ENCODE measurements around the gene IPO13.

IPO13 gene

DNA sequence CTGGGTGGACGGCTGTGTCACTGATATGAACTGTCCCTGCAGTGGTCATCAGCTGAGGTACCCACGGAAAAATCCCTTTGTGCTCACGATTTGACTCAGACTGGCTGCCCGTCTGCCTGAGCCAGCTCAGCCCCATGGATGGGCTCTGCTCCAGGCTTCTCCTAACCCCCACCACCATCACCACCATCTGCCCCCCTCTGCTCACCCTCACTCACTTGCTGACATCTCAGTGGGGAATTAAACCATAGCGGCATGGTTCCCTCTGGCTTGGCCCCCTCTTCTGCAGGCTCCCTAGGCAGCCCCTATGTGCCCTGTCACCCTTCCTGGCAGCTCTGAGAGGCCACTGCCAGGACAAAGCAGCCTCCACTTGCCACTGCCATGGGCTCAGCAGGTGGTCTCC lies 67.2 kb downstream of the IPO13 start:
- DNase-seq, result no peak

DNA sequence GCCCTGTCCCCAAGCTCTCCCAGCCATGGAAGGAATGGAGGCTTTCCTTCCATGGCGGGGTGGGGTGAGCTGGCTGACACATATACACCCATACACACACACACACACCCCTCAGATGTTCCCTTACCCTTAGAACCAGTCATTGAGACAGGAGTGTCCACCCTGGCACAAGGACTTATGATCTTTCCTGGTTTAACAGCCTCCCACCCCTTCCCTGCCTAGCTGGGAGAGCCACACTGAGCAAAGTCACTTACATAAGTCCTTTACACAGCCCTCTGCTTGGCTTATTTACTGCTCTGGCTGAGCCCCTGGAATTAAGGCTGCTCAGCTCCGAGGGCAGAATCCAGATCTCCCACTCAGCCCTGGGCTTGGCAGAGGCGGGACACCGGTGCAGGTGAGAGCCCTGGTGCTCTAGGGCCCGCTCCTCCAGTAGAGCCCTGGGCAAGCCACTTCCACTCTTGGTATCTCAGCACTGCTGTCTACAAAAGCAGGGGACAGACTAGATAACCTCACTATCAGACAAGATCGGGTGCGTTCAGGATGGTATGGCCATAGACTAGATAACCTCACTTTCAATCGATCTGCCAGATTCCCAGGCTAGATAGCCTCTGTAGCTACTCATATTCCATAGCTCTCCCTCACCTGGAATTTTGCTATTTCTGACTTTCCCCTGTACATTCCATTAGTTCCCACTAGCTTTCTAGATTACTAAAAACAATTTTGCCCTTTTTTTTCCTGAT lies 67.8 kb downstream of the IPO13 start:
- no peak for DNase-seq

- DNase-seq, result no peak
Measured at GRCh38 chr1:44015206-44015605, 68.5 kb downstream of the IPO13 start.

GRCh38 chr1:44016041-44016889 lies 69.5 kb downstream of the IPO13 start:
- no peak for DNase-seq

DNA sequence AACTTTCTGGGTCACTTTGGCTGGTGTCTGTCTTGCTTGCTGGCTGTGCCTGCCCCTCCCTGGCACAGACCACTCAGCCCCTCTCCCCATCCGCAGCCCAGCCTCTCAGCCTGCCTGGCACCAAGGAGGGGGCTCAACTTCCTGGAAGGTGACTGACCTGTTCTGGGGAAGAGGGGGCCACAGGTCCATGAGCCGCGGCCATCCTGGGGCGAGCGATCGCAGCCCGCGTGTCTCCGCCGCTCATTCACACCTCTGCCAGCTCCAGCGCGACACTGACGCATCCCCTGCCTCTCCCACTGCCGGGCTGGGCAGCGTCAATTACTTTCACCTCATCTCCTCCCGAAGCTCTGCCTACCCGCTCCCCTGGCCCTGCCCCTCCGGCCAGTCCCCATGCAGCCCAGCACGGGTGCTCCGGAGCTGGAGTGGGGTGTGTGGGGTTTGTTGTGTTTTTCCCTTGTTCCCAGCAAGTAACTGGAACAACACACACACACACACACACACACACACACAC lies 70.2 kb downstream of the IPO13 start:
- no peak for DNase-seq

Measured in activated naive CD4-positive, alpha-beta T cell treated with Interleukin-2 at 50 U/mL for 16 hours (primary cell).